Measurements from ENCODE around the gene HS3ST2. TPM values are rescaled to one million over a fixed set of nuclear protein-coding genes. Genes with fewer than 3 reads are reported as not detected.
"Not testable (repeated sequence)": the region's sequence is repeated elsewhere in the genome, so short reads cannot be mapped to it uniquely, and the experiment has no call there.

HS3ST2 gene
- total RNA-seq, 1 donor from 2014 or later = 0.11 TPM

GRCh38 chr16:22805326-22805725 is 8.6 kb upstream of the HS3ST2 start:
- ATAC-seq = no peak
- intact Hi-C loops (cut with DNase I) = no loop called here
- no peak for DNase-seq (ENCODE audit: missing footprints)

- DNase-seq (ENCODE audit: missing footprints) = no peak
- intact Hi-C loops (cut with DNase I) = no loop called here
- no peak for ATAC-seq
Observed at GRCh38 chr16:22806811-22807210, 7.2 kb upstream of the HS3ST2 start.

- intact Hi-C loops (cut with DNase I) = no loop called here
- ATAC-seq (no peak), DNase-seq (ENCODE audit: missing footprints) (no peak)
Observed at GRCh38 chr16:22810226-22810625, 3.7 kb upstream of the HS3ST2 start.

- ATAC-seq (peak; percentile 66), DNase-seq (ENCODE audit: missing footprints) (no peak)
- intact Hi-C loops (cut with DNase I) = no loop called here
Observed at GRCh38 chr16:22813223-22813947, 577 bp upstream of the HS3ST2 start.

- no peak for DNase-seq (ENCODE audit: missing footprints)
- intact Hi-C loops (cut with DNase I) = no loop called here
- no peak for ATAC-seq
Observed at GRCh38 chr16:22814711-22815105, 746 bp downstream of the HS3ST2 start.

GRCh38 chr16:22815863-22816262 is 1.9 kb downstream of the HS3ST2 start:
- intact Hi-C loops (cut with DNase I) = no loop called here
- ATAC-seq = no peak
- no peak for DNase-seq (ENCODE audit: missing footprints)

GRCh38 chr16:22816475-22816874 is 2.5 kb downstream of the HS3ST2 start:
- no peak for DNase-seq (ENCODE audit: missing footprints)
- intact Hi-C loops (cut with DNase I) = no loop called here
- ATAC-seq = no peak

GRCh38 chr16:22818736-22819135 is 4.8 kb downstream of the HS3ST2 start:
- ATAC-seq; intact Hi-C loops (cut with DNase I); DNase-seq (ENCODE audit: missing footprints): not testable (repeated sequence)

GRCh38 chr16:22838681-22839080 is 24.7 kb downstream of the HS3ST2 start:
- intact Hi-C loops (cut with DNase I) = no loop called here
- ATAC-seq (no peak), DNase-seq (ENCODE audit: missing footprints) (no peak)

- DNase-seq (ENCODE audit: missing footprints); intact Hi-C loops (cut with DNase I); ATAC-seq: not testable (repeated sequence)
Observed at GRCh38 chr16:22842031-22842430, 28.1 kb downstream of the HS3ST2 start.

- no peak for DNase-seq (ENCODE audit: missing footprints)
- ATAC-seq = no peak
- intact Hi-C loops (cut with DNase I) = no loop called here
Observed at GRCh38 chr16:22843122-22843521, 29.2 kb downstream of the HS3ST2 start.

- ATAC-seq (no peak), DNase-seq (ENCODE audit: missing footprints) (no peak)
- intact Hi-C loops (cut with DNase I) = no loop called here
Observed at GRCh38 chr16:22843856-22844255, 29.9 kb downstream of the HS3ST2 start.

GRCh38 chr16:22844416-22844815 is 30.5 kb downstream of the HS3ST2 start:
- ATAC-seq (no peak), DNase-seq (ENCODE audit: missing footprints) (no peak)
- intact Hi-C loops (cut with DNase I) = no loop called here

- intact Hi-C loops (cut with DNase I) = no loop called here
- no peak for ATAC-seq
- no peak for DNase-seq (ENCODE audit: missing footprints)
Observed at GRCh38 chr16:22847100-22847499, 33.1 kb downstream of the HS3ST2 start.

GRCh38 chr16:22847690-22848089 is 33.7 kb downstream of the HS3ST2 start:
- DNase-seq (ENCODE audit: missing footprints) (no peak), ATAC-seq (no peak)
- intact Hi-C loops (cut with DNase I) = no loop called here

GRCh38 chr16:22848451-22848850 is 34.5 kb downstream of the HS3ST2 start:
- DNase-seq (ENCODE audit: missing footprints) = no peak
- intact Hi-C loops (cut with DNase I) = no loop called here
- ATAC-seq = no peak

- intact Hi-C loops (cut with DNase I) = no loop called here
- DNase-seq (ENCODE audit: missing footprints) (no peak), ATAC-seq (no peak)
Observed at GRCh38 chr16:22849517-22849916, 35.6 kb downstream of the HS3ST2 start.

- intact Hi-C loops (cut with DNase I) = no loop called here
- ATAC-seq (no peak), DNase-seq (ENCODE audit: missing footprints) (no peak)
Observed at GRCh38 chr16:22855231-22855630, 41.3 kb downstream of the HS3ST2 start.

GRCh38 chr16:22857296-22858025 is 43.5 kb downstream of the HS3ST2 start:
- no peak for DNase-seq (ENCODE audit: missing footprints)
- intact Hi-C loops (cut with DNase I) = no loop called here
- ATAC-seq = no peak

- ATAC-seq (no peak), DNase-seq (ENCODE audit: missing footprints) (no peak)
- intact Hi-C loops (cut with DNase I) = no loop called here
Observed at GRCh38 chr16:22859925-22860324, 46.0 kb downstream of the HS3ST2 start.

All from Right ventricle myocardium inferior (tissue), 1 donor.